Coronary artery (tissue), 2 donors: ENCODE measurements around the gene MAPKAPK2.

Source experiments
- DNase-seq: peaks from one replicate; pipeline ENCODE4 v3.0.0-alpha.2; 2017; ENCODE audit warnings: low spot score
- H3K27ac ChIP-seq, 2 donors: fragments of 200-600 bp; sonication (generic); one replicate each; pipeline ENCODE4 v1.5.1; 2016 to 2019
- H3K4me3 ChIP-seq: fragments of 200-600 bp; sonication (generic); 2 replicates; pipeline ENCODE4 v1.5.1; 2016; ENCODE audit warnings: mild to moderate bottlenecking, moderate library complexity
- CTCF ChIP-seq: fragments of 200-600 bp; sonication (generic); IDR thresholded peaks from one replicate; pipeline ENCODE4 v1.5.1; 2019; ENCODE audit warnings: antibody characterized with exemption

MAPKAPK2 gene

GRCh38 chr1:206706298-206706791, 21.6 kb downstream of the MAPKAPK2 start:
- Histone ChIP-seq H3K4me3 (peak overlapping the region; percentile 44), H3K27ac (peak overlapping the region; percentile 9 to 84)
- DNase-seq, result peak; percentile 92
- no peak for TF ChIP-seq CTCF

- H3K27ac ChIP-seq, result peak overlapping the region; percentile 9 to 84
- peak overlapping the region; percentile 44 for H3K4me3 ChIP-seq
- DNase-seq, result no peak
- no peak for TF ChIP-seq CTCF
Observed at GRCh38 chr1:206706806-206707366, 22.2 kb downstream of the MAPKAPK2 start.

GRCh38 chr1:206708058-206708457, 23.4 kb downstream of the MAPKAPK2 start:
- no peak for DNase-seq
- no peak for TF ChIP-seq CTCF
- Histone ChIP-seq H3K27ac (peak overlapping the region in 1 of 2 donors; percentile 84), H3K4me3 (no peak overlapping the region)

GRCh38 chr1:206708882-206709281, 24.2 kb downstream of the MAPKAPK2 start:
- Histone ChIP-seq H3K4me3 (no peak overlapping the region), H3K27ac (no peak overlapping the region)
- no peak for TF ChIP-seq CTCF
- DNase-seq, result no peak

- H3K27ac ChIP-seq, result no peak overlapping the region
- TF ChIP-seq CTCF, result no peak
- H3K4me3 ChIP-seq, result no peak overlapping the region
- no peak for DNase-seq
Observed at GRCh38 chr1:206709322-206709721, 24.6 kb downstream of the MAPKAPK2 start.

GRCh38 chr1:206709772-206710459, 25.2 kb downstream of the MAPKAPK2 start:
- no peak for TF ChIP-seq CTCF
- no peak for DNase-seq
- Histone ChIP-seq H3K4me3 (no peak overlapping the region), H3K27ac (no peak overlapping the region)

GRCh38 chr1:206710460-206710823, 25.7 kb downstream of the MAPKAPK2 start:
- Histone ChIP-seq H3K27ac (no peak overlapping the region), H3K4me3 (no peak overlapping the region)
- no peak for DNase-seq
- no peak for TF ChIP-seq CTCF
